ENCODE data around the gene NEXN.
"Not testable (repeated sequence)": the region's sequence is repeated elsewhere in the genome, so short reads cannot be mapped to it uniquely, and the experiment has no call there.

NEXN gene

DNA sequence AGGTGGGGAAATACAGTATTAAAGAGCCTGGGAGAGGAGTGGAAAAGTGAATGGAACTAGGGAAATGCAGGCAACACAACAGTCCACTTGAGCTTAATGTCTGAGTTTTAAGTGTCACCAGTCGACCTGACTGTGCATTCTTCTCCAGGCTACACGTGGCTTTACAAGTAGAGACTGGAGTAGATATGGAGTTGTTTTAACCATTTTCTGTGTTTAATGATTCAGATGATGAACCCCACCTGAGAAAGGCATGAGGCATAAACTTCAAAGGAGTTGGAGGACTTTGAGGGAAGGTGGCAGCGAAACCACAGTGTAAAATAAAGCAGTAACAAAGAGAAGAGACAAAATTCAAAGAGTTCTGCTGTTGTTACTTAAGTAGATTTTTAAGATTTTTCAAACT, 77.9 kb downstream of the NEXN start:
- no peak for DNase-seq

DNA sequence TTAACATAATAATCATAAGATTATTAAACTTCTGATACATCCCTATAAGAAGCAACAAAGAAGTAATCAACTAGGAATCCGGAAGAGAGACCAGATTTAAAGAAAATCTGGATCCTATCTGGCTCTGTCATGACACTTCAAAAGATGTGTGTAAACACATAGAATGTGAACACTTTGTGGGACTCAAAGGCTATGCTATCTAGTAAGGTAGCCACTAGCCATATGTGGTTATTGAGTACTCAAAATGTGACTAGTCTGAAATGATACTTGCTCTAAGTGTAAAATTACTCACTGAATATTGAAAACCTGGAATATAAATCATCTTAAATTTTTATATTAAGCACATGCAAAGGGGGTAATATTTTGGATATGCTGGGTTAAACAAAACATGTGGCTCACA, 81.8 kb downstream of the NEXN start:
- DNase-seq: no peak

DNA sequence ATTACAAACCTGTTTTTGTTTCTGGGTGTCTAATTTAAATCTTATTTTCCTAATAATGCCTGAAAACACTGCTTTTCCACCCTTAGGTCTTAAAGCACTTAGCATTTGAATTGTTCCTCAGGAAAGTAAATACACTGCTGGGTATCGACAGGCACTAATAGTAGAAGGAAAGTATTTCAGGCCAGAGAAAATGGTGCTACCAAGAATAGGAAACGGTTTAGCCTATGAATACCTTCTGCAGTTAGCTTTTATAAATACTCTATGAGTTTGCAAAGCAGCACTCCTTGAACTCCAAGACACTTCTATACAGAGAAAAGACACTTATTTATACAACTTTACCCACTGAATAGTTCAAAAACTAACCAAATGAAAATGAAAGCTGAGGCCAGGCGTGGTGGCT, 83.7 kb downstream of the NEXN start:
- no peak for DNase-seq

DNA sequence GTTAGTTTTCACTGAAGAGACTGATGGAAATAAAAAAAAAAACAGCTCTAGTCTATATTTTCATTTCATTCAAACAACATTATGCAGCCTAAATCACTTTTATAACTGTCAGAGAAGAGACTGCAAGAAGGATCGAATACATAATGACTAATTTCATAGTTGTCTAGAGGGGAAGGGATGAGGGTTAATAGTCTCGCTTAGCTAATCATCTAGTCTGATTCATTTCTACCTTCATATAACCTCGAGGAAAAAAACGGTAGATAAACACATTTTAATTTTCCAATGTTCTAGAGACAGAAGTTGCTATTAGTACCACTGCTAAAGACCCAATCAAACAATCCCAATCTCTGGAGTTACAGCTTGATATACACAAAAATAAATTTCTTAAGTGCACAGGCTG, 87.0 kb downstream of the NEXN start:
- no peak for DNase-seq

DNA sequence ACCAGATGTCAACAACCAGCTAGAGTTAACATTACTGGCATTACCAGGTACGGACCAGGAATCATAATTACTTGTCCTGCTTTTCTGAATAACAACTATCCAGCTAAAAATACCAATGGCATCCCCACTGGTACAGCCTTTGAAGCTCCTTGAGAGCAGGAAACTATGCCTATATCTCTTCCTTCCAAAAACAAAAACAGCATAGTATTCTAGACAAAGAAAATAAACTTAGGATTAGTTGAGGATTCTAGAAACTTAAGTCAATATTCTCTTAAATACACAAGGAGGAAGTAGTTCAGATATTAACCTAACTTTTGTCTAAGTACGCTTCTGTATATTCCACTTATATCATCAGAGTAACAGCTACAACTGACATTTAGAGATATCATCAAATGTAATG, 87.5 kb downstream of the NEXN start:
- DNase-seq: no peak

DNA sequence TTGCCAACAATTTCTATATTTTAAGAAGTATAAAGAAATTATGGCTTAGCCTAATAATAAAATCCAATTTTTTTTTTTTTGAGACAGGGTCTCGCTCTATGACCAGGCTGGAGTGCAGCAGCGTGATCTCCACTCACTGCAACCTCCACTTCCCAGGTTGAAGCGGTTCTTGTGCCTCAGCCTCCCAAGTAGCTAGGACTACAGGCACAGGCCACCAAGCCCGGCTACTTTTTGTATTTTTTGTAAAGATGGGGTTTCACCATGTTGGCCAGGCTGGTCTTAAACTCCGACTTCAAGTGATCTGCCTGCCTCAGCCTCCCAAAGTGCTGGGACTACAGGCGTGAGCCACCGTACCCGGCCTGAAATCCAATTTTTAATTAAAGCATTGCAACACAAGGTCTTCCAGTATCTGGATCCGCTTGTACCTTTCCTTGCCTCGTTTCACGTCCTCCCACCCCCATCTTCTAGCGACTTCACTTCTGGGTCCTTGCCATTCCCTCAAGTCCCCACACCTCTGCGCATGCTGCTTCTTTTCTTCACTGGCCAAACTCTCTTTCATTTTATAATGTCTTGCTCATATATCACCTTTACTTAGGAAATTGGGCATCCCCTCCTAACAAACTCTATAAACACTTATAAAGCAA, 88.1 kb downstream of the NEXN start:
- no peak for DNase-seq

DNA sequence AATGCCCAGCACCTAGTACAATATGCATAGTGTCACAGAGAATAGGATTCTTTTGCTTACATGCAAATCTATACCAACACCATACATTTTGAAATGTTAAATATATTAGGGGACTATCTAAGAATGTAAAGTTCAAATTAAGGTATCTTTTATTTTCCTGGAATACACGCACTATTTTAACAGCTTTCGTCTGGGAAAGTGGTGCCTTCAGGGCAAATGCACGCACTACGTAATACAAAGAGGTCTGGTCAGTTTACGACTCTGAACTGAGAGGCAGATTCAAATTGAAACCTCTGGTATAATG, 89.5 kb downstream of the NEXN start:
- DNase-seq: no peak

DNA sequence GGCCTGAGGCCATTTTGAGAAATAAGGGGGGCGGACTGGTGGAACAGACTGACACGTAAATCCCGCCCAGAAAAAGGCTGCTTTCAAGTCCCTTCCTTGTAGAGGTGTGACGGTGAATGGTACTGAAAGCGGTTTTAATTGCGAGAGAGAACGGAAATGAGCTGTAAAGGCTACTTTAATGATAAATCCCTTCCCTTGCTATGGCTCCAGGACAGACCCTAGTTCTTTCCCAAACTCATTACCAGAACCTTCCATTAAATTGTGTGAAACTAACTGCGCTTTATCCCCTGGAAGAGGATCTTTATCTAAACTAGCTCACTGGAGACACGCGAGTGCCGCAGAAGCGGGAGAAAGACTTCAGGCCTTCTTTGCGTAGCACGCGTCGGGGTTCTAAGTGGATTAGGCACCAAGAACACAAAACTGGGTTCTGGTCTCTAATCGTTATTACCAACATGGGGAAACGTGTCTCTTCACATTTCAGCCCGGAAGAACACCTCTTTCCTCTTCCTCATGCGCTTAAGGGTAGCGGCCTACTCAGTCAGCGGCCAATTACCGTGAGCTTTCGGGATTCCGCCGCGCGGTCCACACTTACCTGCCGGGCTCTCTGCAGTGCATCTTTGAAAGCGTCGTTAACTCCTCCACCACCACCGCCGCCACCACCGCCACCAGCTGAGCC, 90.0 kb downstream of the NEXN start:
- peak; percentile 96 for DNase-seq

DNA sequence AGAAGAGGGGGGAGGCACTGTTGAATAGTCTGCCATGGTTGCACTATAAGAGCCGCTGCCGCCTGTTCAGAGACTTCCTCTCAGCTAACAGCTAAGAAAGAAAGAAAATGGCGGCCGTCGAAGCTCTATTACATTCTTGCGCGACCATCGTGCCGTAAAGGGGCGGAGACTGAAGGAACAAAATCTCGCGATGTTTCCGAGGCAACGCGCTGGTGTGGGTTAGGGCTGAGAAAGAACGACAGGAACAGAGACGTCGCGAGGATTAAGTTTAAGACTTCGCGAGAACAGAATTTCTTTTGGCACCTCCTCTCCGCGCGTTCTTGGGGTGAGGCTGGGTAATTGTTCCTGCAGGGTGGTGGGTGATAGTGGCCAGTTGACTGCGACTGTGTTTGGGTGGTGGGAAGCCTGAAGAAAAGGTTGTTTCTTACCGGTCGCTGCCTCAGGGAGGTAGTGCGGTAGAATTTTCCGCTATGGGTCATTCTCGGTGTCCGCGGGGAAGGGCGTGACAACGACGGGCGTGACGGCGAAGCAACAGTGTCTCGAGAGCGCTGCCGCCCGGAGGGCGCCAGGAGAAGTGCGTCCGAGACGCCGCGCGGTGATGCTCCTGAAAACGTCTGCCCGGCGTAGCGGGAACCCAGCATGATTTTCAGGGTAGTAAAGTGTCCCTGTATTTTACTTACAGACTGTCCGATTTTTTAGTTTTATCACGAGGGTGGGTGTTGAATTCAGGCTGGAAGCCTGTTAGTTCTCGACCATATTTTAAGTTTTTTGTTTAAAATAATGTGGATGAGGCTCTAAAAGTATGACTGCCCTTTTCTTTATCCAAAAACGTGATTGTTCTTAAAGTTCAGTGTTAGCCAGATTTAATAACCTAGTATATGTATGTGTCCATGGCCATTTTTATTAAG, 90.8 kb downstream of the NEXN start, which contains the start of gene FUBP1:
Gene FUBP1, minus strand, starts transcription at position 104 of the 908 bp plus-strand sequence. Its CDS starts 68 bp downstream, at position 36.
- DNase-seq: peak; percentile 98

DNA sequence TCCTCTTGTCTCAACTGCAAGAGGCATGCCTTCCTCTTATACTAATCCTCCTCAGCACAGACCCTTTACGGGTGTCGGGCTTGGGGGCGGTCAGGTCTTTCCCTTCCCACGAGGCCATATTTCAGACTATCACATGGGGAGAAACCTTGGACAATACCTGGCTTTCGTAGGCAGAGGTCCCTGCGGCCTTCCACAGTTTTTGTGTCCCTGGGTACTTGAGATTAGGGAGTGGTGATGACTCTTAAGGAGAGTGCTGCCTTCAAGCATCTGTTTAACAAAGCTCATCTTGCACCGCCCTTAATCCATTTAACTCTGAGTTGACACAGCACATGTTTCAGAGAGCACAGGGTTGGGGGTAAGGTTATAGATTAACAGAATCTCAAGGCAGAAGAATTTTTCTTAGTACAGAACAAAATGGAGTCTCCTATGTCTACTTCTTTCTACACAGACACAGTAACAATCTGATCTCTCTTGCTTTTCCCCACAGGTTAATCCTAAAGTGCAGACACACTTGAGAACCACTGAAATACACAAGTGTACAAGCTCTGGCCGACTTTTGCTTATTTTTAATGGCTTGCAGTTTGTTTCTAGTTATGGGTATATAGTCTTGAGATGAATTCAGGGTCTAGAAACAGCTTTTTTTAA, 95.0 kb downstream of the NEXN start:
- DNase-seq: not testable (repeated sequence)

DNA sequence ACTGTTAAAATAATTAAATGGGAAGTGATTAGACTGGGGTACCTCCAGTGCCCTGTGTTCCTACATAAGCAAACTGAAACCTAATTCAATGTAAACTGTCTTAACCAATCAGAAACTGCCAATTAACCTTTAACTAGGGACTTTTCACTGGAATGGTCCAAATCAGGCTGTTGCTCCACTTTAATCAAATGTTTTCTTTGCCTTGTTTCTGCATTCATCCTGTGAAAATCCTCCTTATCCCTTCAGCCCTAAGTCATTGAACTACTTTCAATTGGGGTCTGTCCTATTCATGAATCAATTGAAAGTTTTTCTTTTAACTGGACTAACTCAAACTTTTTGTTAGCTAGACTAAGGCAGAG, 95.6 kb downstream of the NEXN start:
- no peak for DNase-seq

DNA sequence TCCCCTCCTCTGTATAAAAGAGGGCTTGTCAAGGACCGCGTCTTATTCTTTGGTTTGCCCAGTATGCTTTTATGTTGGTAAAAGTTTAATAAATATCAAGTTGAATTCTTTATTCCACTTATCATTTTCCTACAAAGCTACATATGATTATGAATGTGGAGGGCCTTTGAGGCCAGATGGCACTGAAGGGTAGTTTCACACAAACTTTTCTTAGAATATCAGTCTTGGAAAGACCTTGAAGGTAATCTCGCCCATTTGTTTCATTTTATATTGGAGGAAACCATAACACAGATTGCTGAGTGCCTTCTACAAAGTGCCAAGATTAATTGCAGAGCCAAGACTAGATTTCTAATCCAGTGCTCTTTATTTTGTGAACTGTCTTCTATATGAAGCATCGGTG, 96.2 kb downstream of the NEXN start:
- DNase-seq: no peak

DNA sequence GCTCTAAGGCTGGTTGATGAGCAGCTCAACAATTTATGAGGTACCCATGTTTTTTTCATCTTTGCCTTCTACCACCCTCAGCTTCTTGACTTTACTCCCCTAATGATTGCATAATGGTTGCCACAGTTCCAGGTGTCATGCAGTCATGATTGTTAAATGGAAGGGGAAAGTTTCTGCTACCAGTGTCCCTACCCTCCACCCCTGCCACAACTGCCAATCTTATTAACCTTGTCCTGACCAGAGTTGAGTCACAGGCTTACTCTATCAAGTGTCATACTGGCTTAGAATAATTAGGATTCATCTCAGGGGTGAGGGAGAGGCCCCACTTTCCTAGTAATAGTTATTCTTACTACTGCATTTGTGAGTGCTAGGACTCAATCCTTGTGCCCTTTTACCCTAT, 98.4 kb downstream of the NEXN start:
- no peak for DNase-seq

DNA sequence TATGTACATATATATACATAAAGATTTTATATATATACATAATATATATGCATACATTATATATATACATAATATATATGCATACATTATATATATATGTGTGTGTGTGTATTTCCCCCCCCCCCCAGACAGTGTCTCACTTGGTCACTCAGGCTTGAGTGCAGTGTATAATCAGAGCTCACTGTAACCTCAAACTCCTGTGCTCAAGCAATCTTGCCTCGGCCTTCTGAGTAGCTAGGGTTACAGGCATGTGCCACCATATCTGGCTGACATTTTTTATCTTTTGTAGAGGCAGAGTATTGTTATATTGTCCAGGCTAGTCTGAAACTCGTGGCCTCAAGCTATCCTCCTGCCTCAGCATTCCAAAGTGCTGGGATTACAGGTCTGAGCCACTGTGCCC, 99.5 kb downstream of the NEXN start:
- no peak for DNase-seq

DNA sequence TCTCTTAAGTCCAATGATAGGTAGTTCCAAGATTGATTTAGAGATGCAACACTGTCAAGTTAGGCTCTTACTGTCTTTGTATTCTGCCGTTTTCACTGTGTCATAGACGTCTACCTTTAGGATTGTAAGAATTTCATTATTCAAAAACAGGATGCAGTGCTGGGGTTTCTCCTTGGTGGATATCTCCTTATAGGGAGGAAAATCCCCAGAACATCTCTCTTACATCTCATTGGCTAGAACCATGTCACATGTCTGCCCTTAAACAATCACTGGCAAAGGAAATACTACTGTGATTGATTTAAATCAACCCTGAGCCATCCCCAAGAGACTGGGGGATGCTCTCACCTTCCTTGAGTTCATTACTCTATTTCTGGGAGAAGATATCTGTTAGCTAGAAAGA, 101.3 kb downstream of the NEXN start:
- DNase-seq: no peak

DNA sequence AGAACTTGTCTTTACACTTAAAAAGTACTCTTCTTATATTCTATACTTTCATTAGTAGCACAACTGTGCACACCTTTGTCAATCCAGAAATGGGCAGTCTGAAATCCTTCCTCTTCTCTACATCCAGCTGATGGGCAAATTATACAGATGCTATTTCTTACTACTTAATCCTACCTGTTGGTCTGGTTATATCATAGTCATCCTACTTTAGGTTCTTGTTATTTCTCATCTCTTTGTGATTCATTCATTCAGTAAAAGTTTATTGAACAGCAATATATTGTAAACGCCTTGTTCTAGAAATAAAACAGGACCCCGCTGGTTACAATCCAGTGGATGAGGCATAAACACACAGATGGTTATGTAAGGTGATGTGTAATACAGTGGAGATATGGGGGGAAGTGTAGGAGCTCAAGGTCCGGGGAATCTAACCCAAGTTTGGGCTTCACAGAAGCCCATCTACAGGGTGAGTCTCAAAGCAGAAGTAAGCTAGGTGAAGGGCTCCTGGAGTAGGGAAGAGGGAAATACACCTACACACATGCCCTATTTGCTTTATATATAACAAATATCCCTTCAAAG, 102.3 kb downstream of the NEXN start:
- no peak for DNase-seq

DNA sequence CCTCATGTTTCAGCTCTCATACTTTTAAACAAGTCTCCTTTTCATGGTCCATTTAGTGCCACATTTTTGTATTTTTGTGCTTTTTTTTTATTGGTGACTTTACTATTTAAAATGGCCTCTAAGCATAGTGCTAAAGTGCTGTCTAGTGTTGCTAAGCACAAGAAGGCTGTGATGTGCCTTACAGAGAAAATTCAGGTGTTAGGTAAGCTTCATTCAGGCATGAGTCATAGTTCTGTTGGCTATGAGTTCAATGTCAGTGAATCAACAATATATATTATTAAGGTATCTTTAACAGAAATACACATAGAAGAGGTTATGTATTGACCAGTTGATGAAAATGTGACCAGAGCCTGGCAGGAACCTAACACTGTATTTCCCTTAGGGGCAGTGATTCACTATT, 103.2 kb downstream of the NEXN start:
- no peak for DNase-seq
